ENCODE results near the gene SMIM38. TPM values are rescaled to one million over a fixed set of nuclear protein-coding genes. Genes with fewer than 3 reads are reported as not detected.

Gene SMIM38
- total and polyA plus RNA-seq, 2 experiments from 2014 or later: 0.38 TPM; not detected in 1

GRCh38 chr11:69115586-69116560 lies 39.9 kb upstream of the SMIM38 start:
- ATAC-seq (no peak), DNase-seq (ENCODE audit: low spot score) (no peak)
- H3K9me3 Mint-ChIP-seq: peaks cover 11% of the 10 kb centered on the region
- Histone ChIP-seq H3K79me2 (replicated peaks; ENCODE audit: insufficient read depth) (no peaks in the 10 kb centered on the region), H3K4me2 (no peak overlapping the region), H2AFZ (no peak overlapping the region), H3K27ac (ENCODE audit: low read depth) (no peak overlapping the region), H3K4me1 (ENCODE audit: insufficient read depth) (no peaks in the 10 kb centered on the region), H3K9me2 (ENCODE audit: insufficient read depth) (no peaks in the 10 kb centered on the region), H3K4me3 (no peak overlapping the region), H3K27me3 (ENCODE audit: insufficient read depth) (no peaks in the 10 kb centered on the region), H3K36me3 (ENCODE audit: insufficient read depth) (no peaks in the 10 kb centered on the region), H3F3A (replicated peaks; ENCODE audit: low read depth) (no peaks in the 10 kb centered on the region), H4K20me1 (replicated peaks; ENCODE audit: insufficient read depth) (no peaks in the 10 kb centered on the region)
- no peak overlapping the region for H3K4me3 Mint-ChIP-seq
- no peak overlapping the region for H3K27ac Mint-ChIP-seq
- TF ChIP-seq NANOG (IDR thresholded peaks at IDR 0.05; ENCODE audit: borderline replicate concordance): no peak
- TF ChIP-seq EZH2 (IDR thresholded peaks at IDR 0.05; ENCODE audit: low read depth, unreplicated experiment): no peak
- TF ChIP-seq, protein P1, sequence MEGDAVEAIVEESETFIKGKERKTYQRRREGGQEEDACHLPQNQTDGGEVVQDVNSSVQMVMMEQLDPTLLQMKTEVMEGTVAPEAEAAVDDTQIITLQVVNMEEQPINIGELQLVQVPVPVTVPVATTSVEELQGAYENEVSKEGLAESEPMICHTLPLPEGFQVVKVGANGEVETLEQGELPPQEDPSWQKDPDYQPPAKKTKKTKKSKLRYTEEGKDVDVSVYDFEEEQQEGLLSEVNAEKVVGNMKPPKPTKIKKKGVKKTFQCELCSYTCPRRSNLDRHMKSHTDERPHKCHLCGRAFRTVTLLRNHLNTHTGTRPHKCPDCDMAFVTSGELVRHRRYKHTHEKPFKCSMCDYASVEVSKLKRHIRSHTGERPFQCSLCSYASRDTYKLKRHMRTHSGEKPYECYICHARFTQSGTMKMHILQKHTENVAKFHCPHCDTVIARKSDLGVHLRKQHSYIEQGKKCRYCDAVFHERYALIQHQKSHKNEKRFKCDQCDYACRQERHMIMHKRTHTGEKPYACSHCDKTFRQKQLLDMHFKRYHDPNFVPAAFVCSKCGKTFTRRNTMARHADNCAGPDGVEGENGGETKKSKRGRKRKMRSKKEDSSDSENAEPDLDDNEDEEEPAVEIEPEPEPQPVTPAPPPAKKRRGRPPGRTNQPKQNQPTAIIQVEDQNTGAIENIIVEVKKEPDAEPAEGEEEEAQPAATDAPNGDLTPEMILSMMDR (conservative IDR thresholded peaks at IDR 0.05; ENCODE audit: low read depth in 2 of 2): no peak
- peaks cover 12% of the 10 kb centered on the region for H3K27me3 Mint-ChIP-seq (ENCODE audit: insufficient read depth, low read depth, poor library complexity)
- no peaks in the 10 kb centered on the region for H3K4me1 Mint-ChIP-seq
- H3K36me3 Mint-ChIP-seq (ENCODE audit: low read depth): peaks cover 3% of the 10 kb centered on the region; the same call in 1 of the 3 replicates

DNA sequence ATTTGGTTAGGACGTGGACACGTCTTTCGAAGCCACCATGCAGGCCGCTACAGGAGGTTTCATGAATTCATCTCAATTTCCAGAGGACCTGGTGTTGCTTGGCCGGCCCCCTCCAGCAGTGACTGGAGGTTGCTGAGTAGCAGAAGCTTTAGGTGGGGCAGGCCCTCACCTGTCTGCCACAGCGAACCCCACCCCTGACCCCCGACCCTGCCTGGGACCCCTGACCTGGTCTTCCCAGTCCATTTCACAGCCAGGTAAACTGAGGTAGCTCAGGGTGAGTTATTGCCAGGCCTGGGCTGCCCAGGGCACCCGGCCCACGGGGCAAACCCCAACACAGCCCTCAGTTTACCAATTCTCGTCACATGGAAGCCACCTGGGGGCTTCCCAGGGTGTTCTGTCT lies 39.1 kb upstream of the SMIM38 start:
- Histone ChIP-seq H3K79me2 (replicated peaks; ENCODE audit: insufficient read depth) (no peaks in the 10 kb centered on the region), H4K20me1 (replicated peaks; ENCODE audit: insufficient read depth) (no peaks in the 10 kb centered on the region), H3K4me1 (ENCODE audit: insufficient read depth) (no peaks in the 10 kb centered on the region), H2AFZ (no peak overlapping the region), H3K27ac (ENCODE audit: low read depth) (no peak overlapping the region), H3K9me2 (ENCODE audit: insufficient read depth) (no peaks in the 10 kb centered on the region), H3K4me2 (no peak overlapping the region), H3K4me3 (no peak overlapping the region), H3K36me3 (ENCODE audit: insufficient read depth) (no peaks in the 10 kb centered on the region), H3F3A (replicated peaks; ENCODE audit: low read depth) (no peaks in the 10 kb centered on the region), H3K27me3 (ENCODE audit: insufficient read depth) (no peaks in the 10 kb centered on the region)
- DNase-seq (ENCODE audit: low spot score) (no peak), ATAC-seq (no peak)
- Mint-ChIP-seq H3K4me1 (no peaks in the 10 kb centered on the region), H3K27ac (no peak overlapping the region), H3K9me3 (peaks cover 9% of the 10 kb centered on the region; the same call in 2 of the 3 replicates), H3K36me3 (ENCODE audit: low read depth) (peaks cover 3% of the 10 kb centered on the region; the same call in 1 of the 3 replicates), H3K4me3 (no peak overlapping the region), H3K27me3 (ENCODE audit: insufficient read depth, low read depth, poor library complexity) (peaks cover 14% of the 10 kb centered on the region)
- TF ChIP-seq, protein P1 (conservative IDR thresholded peaks at IDR 0.05; ENCODE audit: low read depth in 2 of 2): no peak
- TF ChIP-seq STAT1 (IDR thresholded peaks at IDR 0.05; ENCODE audit: unreplicated experiment) (no peak), NANOG (IDR thresholded peaks at IDR 0.05; ENCODE audit: borderline replicate concordance) (no peak), POLR2AphosphoS5 (IDR thresholded peaks at IDR 0.05; ENCODE audit: low read depth) (no peak), ZNF114 (CRISPR knock-in tag; IDR thresholded peaks at IDR 0.05) (no peak), ZNF331 (CRISPR knock-in tag; IDR thresholded peaks at IDR 0.05; ENCODE audit: low read depth) (no peak), ETS1 (IDR thresholded peaks at IDR 0.05) (no peak), CREB1 (CRISPR knock-in tag; IDR thresholded peaks at IDR 0.05; ENCODE audit: low read depth) (no peak), JUNB (IDR thresholded peaks at IDR 0.05; ENCODE audit: unreplicated experiment) (no peak)
- TF ChIP-seq, protein P2, sequence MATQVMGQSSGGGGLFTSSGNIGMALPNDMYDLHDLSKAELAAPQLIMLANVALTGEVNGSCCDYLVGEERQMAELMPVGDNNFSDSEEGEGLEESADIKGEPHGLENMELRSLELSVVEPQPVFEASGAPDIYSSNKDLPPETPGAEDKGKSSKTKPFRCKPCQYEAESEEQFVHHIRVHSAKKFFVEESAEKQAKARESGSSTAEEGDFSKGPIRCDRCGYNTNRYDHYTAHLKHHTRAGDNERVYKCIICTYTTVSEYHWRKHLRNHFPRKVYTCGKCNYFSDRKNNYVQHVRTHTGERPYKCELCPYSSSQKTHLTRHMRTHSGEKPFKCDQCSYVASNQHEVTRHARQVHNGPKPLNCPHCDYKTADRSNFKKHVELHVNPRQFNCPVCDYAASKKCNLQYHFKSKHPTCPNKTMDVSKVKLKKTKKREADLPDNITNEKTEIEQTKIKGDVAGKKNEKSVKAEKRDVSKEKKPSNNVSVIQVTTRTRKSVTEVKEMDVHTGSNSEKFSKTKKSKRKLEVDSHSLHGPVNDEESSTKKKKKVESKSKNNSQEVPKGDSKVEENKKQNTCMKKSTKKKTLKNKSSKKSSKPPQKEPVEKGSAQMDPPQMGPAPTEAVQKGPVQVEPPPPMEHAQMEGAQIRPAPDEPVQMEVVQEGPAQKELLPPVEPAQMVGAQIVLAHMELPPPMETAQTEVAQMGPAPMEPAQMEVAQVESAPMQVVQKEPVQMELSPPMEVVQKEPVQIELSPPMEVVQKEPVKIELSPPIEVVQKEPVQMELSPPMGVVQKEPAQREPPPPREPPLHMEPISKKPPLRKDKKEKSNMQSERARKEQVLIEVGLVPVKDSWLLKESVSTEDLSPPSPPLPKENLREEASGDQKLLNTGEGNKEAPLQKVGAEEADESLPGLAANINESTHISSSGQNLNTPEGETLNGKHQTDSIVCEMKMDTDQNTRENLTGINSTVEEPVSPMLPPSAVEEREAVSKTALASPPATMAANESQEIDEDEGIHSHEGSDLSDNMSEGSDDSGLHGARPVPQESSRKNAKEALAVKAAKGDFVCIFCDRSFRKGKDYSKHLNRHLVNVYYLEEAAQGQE (IDR thresholded peaks at IDR 0.05; ENCODE audit: unreplicated experiment): no peak

Data from GM23338 (cell line).